ENCODE results near the gene GRIA1. TPM values are rescaled to one million over a fixed set of nuclear protein-coding genes. Genes with fewer than 3 reads are reported as not detected.

GRIA1 gene
- total and polyA plus RNA-seq, 10 of the 15 experiments (the other 5 are each of a cell fraction or from before 2014, with no cell fraction given), result 0.04 to 0.18 (median 0.04) TPM; not detected in 7

DNA sequence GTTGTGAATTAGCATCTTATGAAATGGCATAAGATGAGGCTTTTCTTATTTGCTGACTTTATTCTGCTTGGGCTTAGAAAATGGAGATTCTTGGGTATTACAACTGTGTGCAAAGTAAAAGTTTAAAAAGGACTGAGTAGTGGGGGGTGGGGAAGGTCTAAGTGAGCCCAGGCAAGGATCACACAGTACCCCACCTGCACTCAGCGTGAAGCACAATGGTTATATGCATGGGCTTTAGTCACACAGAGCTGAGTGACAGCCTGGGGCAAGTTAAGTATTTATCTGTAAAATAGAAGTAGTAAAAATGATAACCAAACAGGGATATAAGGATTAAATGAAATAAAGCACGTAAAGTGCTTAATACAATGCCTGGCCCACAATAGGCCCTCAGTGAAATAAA is 300.9 kb downstream of the GRIA1 start (continued):
- TF ChIP-seq PML (IDR thresholded peaks at IDR 0.05; ENCODE audit: low read length) (no peak), MLLT1 (IDR thresholded peaks at IDR 0.05) (no peak), CBX3 (IDR thresholded peaks at IDR 0.05; ENCODE audit: borderline replicate concordance, low read depth) (no peak), TCF12 (IDR thresholded peaks at IDR 0.05; ENCODE audit: low read depth, low read length) (no peak), POU2F2 (IDR thresholded peaks at IDR 0.05; ENCODE audit: borderline replicate concordance, low read depth, low read length) (no peak)

DNA sequence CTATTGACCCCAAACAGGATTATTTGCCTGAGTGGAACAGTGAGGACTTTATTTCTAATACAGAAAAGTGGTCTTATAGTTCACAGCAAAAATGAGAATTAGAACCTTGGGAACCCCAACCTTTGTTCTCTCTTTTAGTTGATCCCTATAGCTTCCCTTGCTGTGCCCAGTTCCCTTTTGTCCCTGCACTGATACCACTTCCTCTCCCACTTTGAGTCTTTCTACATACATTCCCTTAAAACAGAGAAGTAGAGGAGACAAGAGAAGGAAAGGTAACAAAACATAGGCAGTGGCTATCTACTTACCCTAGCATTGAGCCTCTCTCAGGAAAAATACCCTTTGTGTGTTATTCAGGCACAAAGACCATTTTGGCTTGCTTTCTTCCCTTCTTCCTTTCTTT is 301.8 kb downstream of the GRIA1 start:
- POLR2A ChIA-PET, result no interaction called here
- no peak for ATAC-seq
- no peak for DNase-seq (ENCODE audit: low read depth, low spot score)
- no peaks in the 10 kb centered on the region for H4K20me1 ChIP-seq (ENCODE audit: control insufficient read depth, insufficient read depth)
- SMC1A ChIA-PET (ENCODE audit: uncharacterized antibody, unreplicated experiment), result interaction anchor here (1.1 kb wide), 1 partner anchor 13 kb away, joined by 3 read pairs; no protein-coding TSS in a partner anchor
- no TSS peak for BruUV-seq (replicated peaks)
- H3K4me2 ChIP-seq (ENCODE audit: control insufficient read depth, insufficient read depth), result no peak overlapping the region
- H3K36me3 ChIP-seq (ENCODE audit: control insufficient read depth in 2 of 2, insufficient read depth in 2 of 2, low read length in 1 of 2), result no peaks in the 10 kb centered on the region
- H3K4me3 ChIP-seq, result no peak overlapping the region
- no peaks in the 10 kb centered on the region for H3K4me1 ChIP-seq (ENCODE audit: control insufficient read depth, insufficient read depth, low read length)
- FAIRE-seq, result no peak
- H3K9me3 ChIP-seq (replicated peaks; ENCODE audit: control insufficient read depth, insufficient read depth, low read length), result no peaks in the 10 kb centered on the region
- CTCF ChIA-PET, result no interaction called here
- RAD21 ChIA-PET (ENCODE audit: unreplicated experiment), result no interaction called here
- H3K27me3 ChIP-seq (replicated peaks in 1 of 2; ENCODE audit: control insufficient read depth in 2 of 2, insufficient read depth in 2 of 2, low read length in 1 of 2), result no peaks in the 10 kb centered on the region
- in situ Hi-C loops (cut with MboI), result no loop called here
- H2AFZ ChIP-seq (ENCODE audit: control insufficient read depth, low read depth, low read length), result no peak overlapping the region
- H3K9ac ChIP-seq (ENCODE audit: control insufficient read depth, insufficient read depth, low read length), result no peak overlapping the region
- intact Hi-C loops (cut with micrococcal nuclease; ENCODE audit: unreplicated experiment), result no loop called here
- TF ChIP-seq, protein P1, sequence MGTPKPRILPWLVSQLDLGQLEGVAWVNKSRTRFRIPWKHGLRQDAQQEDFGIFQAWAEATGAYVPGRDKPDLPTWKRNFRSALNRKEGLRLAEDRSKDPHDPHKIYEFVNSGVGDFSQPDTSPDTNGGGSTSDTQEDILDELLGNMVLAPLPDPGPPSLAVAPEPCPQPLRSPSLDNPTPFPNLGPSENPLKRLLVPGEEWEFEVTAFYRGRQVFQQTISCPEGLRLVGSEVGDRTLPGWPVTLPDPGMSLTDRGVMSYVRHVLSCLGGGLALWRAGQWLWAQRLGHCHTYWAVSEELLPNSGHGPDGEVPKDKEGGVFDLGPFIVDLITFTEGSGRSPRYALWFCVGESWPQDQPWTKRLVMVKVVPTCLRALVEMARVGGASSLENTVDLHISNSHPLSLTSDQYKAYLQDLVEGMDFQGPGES (IDR thresholded peaks at IDR 0.05), result no peak
- no peak for TF ChIP-seq NFIC (IDR thresholded peaks at IDR 0.05; ENCODE audit: low read depth, low read length)
- TF ChIP-seq EED (IDR thresholded peaks at IDR 0.05; ENCODE audit: low read depth), result no peak
- no peak for TF ChIP-seq ATF7 (IDR thresholded peaks at IDR 0.05; ENCODE audit: low read depth)
- no peak for TF ChIP-seq YY1 (IDR thresholded peaks at IDR 0.05; ENCODE audit: low read depth, low read length)
- H3K27ac ChIP-seq (ENCODE audit: control insufficient read depth, insufficient read depth), result no peak overlapping the region
- H3K79me2 ChIP-seq (ENCODE audit: control insufficient read depth, insufficient read depth, low read length), result no peaks in the 10 kb centered on the region

Measured in GM12878 (cell line).